Parathyroid adenoma (tissue), 2 donors: ENCODE data around the gene XYLB.

Experiments used
- H2AFZ ChIP-seq: fragments of 300-600 bp; sonication (generic); one replicate; pipeline ENCODE4 v1.7.0; 2017; ENCODE audit warnings: antibody characterized with exemption, mild to moderate bottlenecking
- H3K27ac ChIP-seq: fragments of 300-600 bp; sonication (generic); one replicate; pipeline ENCODE4 v1.7.0; 2017
- H3K27me3 ChIP-seq: fragments of 300-600 bp; sonication (generic); one replicate; pipeline ENCODE4 v1.7.0; 2017; ENCODE audit warnings: low read length; ENCODE audit not compliant: control insufficient read depth, insufficient read depth
- H3K36me3 ChIP-seq: fragments of 300-600 bp; sonication (generic); one replicate; pipeline ENCODE4 v1.7.0; 2017; ENCODE audit warnings: low read length; ENCODE audit not compliant: control insufficient read depth, insufficient read depth
- H3K4me1 ChIP-seq: fragments of 300-600 bp; sonication (generic); one replicate; pipeline ENCODE4 v1.7.0; 2017; ENCODE audit warnings: control low read depth
- H3K4me2 ChIP-seq: fragments of 300-600 bp; sonication (generic); one replicate; pipeline ENCODE4 v1.7.0; 2017; ENCODE audit warnings: low read length
- H3K4me3 ChIP-seq: fragments of 300-600 bp; sonication (generic); one replicate; pipeline ENCODE4 v1.7.0; 2017; ENCODE audit warnings: low read depth, low read length
- H3K79me2 ChIP-seq: fragments of 300-600 bp; sonication (generic); one replicate; pipeline ENCODE4 v1.7.0; 2017; ENCODE audit warnings: control low read depth
- H3K9ac ChIP-seq: fragments of 300-600 bp; sonication (generic); one replicate; pipeline ENCODE4 v1.7.0; 2017; ENCODE audit warnings: mild to moderate bottlenecking
- H3K9me3 ChIP-seq: fragments of 300-600 bp; sonication (generic); one replicate; pipeline ENCODE4 v1.7.0; 2017; ENCODE audit warnings: low read length; ENCODE audit not compliant: control insufficient read depth
- TF ChIP-seq, protein P1 (sequence below): fragments of 300-600 bp; sonication (generic); IDR thresholded peaks from one replicate; pipeline ENCODE4 v1.7.0; 2017; ENCODE audit warnings: antibody characterized with exemption, mild to moderate bottlenecking
- donor health status: primary hyperparathyroidism.

The XYLB gene

DNA sequence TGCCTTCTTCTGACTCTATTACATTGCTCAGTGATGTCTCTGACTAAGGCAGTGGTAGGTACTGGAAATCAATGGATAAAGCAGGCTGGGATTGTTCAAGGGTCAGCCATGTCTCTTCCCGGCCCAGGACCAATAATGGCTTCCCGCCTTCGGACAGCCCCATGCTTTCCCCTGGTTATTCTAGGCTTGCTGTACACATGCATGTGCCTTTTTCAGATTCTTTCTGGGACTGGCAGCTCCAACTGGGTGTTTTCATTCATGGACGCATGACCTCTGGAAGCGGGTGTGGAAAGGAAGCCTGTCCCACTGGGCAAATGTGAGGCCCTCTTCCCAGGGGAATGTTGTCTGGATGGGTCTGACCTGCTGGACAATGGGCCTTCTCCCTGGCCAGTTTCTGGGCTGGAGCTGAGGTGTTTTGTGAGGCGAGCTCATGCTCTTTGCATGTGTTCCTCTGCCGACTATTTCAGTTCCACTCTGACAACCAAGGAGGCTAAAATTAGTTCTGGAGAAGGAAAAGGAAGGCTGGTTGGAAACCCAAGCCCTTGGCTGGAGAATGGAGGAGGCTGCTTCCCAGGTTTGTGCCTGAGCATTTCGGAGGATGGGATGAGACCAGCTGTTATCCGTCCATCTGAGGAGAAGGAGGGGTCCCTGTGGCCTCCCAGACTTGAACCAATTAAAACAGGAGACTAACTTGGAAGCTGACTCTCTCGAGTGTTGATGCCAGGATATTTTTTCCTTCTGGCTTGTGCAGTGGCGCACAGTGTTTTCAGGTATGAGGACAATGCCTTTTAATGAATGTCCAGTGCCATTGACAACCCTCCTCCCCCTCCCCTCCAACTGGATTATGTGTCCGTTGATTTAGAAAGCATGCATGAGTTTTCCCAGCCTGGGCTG, 114.0 kb downstream of the XYLB start:
- Histone ChIP-seq H3K4me2 (no peak overlapping the region), H3K79me2 (peaks cover 73% of the 10 kb centered on the region), H2AFZ (no peak overlapping the region), H3K4me3 (no peak overlapping the region), H3K36me3 (no peaks in the 10 kb centered on the region), H3K27ac (no peak overlapping the region), H3K9ac (no peak overlapping the region), H3K4me1 (peaks cover 34% of the 10 kb centered on the region), H3K27me3 (no peaks in the 10 kb centered on the region), H3K9me3 (no peaks in the 10 kb centered on the region)
- TF ChIP-seq, protein P1, sequence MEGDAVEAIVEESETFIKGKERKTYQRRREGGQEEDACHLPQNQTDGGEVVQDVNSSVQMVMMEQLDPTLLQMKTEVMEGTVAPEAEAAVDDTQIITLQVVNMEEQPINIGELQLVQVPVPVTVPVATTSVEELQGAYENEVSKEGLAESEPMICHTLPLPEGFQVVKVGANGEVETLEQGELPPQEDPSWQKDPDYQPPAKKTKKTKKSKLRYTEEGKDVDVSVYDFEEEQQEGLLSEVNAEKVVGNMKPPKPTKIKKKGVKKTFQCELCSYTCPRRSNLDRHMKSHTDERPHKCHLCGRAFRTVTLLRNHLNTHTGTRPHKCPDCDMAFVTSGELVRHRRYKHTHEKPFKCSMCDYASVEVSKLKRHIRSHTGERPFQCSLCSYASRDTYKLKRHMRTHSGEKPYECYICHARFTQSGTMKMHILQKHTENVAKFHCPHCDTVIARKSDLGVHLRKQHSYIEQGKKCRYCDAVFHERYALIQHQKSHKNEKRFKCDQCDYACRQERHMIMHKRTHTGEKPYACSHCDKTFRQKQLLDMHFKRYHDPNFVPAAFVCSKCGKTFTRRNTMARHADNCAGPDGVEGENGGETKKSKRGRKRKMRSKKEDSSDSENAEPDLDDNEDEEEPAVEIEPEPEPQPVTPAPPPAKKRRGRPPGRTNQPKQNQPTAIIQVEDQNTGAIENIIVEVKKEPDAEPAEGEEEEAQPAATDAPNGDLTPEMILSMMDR, result no peak
